Measurements from ENCODE around the gene TSPAN9.

The TSPAN9 gene

GRCh38 chr12:3251691-3252090 lies 174.5 kb downstream of the TSPAN9 start:
- TF ChIP-seq TAF1 (IDR thresholded peaks at IDR 0.05; ENCODE audit: borderline replicate concordance, insufficient read depth, low read length) = no peak
- no peak for TF ChIP-seq POLR2AphosphoS5 (IDR thresholded peaks at IDR 0.05; ENCODE audit: low read depth, low read length)
- TF ChIP-seq REST (IDR thresholded peaks at IDR 0.05; ENCODE audit: insufficient read depth in 1 of 2, low read depth in 2 of 2, low read length in 2 of 2) = no peak
- TF ChIP-seq FOXP2 (optimal IDR thresholded peaks at IDR 0.05; ENCODE audit: borderline replicate concordance, extremely low read depth, extremely low read length, insufficient read depth) = no peak

- TF ChIP-seq FOXP2 (optimal IDR thresholded peaks at IDR 0.05; ENCODE audit: borderline replicate concordance, extremely low read depth, extremely low read length, insufficient read depth) = no peak
- no peak for TF ChIP-seq TAF1 (IDR thresholded peaks at IDR 0.05; ENCODE audit: borderline replicate concordance, insufficient read depth, low read length)
- TF ChIP-seq SIN3A (IDR thresholded peaks at IDR 0.05; ENCODE audit: borderline replicate concordance, insufficient read depth, low read length) = no peak
- TF ChIP-seq REST (IDR thresholded peaks at IDR 0.05; ENCODE audit: insufficient read depth in 1 of 2, low read depth in 2 of 2, low read length in 2 of 2) = no peak
Observed at GRCh38 chr12:3252450-3252891, 175.3 kb downstream of the TSPAN9 start.

- TF ChIP-seq REST (IDR thresholded peaks at IDR 0.05; ENCODE audit: insufficient read depth in 1 of 2, low read depth in 2 of 2, low read length in 2 of 2) = no peak
- no peak for TF ChIP-seq FOXP2 (optimal IDR thresholded peaks at IDR 0.05; ENCODE audit: borderline replicate concordance, extremely low read depth, extremely low read length, insufficient read depth)
- TF ChIP-seq TAF1 (IDR thresholded peaks at IDR 0.05; ENCODE audit: borderline replicate concordance, insufficient read depth, low read length) = no peak
- TF ChIP-seq SIN3A (IDR thresholded peaks at IDR 0.05; ENCODE audit: borderline replicate concordance, insufficient read depth, low read length) = no peak
- no peak for TF ChIP-seq POLR2AphosphoS5 (IDR thresholded peaks at IDR 0.05; ENCODE audit: low read depth, low read length)
Observed at GRCh38 chr12:3253682-3254275, 176.6 kb downstream of the TSPAN9 start.

- TF ChIP-seq FOXP2 (optimal IDR thresholded peaks at IDR 0.05; ENCODE audit: borderline replicate concordance, extremely low read depth, extremely low read length, insufficient read depth) (no peak), REST (IDR thresholded peaks at IDR 0.05; ENCODE audit: insufficient read depth in 1 of 2, low read depth in 2 of 2, low read length in 2 of 2) (no peak), POLR2AphosphoS5 (IDR thresholded peaks at IDR 0.05; ENCODE audit: low read depth, low read length) (no peak)
Observed at GRCh38 chr12:3255057-3255456, 177.9 kb downstream of the TSPAN9 start.

- TF ChIP-seq TAF1 (IDR thresholded peaks at IDR 0.05; ENCODE audit: borderline replicate concordance, insufficient read depth, low read length) = no peak
- TF ChIP-seq POLR2AphosphoS5 (IDR thresholded peaks at IDR 0.05; ENCODE audit: low read depth, low read length) = no peak
- TF ChIP-seq FOXP2 (optimal IDR thresholded peaks at IDR 0.05; ENCODE audit: borderline replicate concordance, extremely low read depth, extremely low read length, insufficient read depth) = no peak
- no peak for TF ChIP-seq REST (IDR thresholded peaks at IDR 0.05; ENCODE audit: insufficient read depth in 1 of 2, low read depth in 2 of 2, low read length in 2 of 2)
Observed at GRCh38 chr12:3256103-3256631, 179.0 kb downstream of the TSPAN9 start.
